Muscle of back (tissue), 11 donors: Measurements from ENCODE around the gene SBK2. TPM values are rescaled to one million over a fixed set of nuclear protein-coding genes. Genes with fewer than 3 reads are reported as not detected.
"Not testable (repeated sequence)": the region's sequence is repeated elsewhere in the genome, so short reads cannot be mapped to it uniquely, and the experiment has no call there.

Experiments used
- DNase-seq, 3 donors: peaks; one replicate each; pipeline versions ENCODE4 v3.0.0 to v3.0.0-alpha.2; 2013
- polyA plus RNA-seq, 10 donors: library from polyadenylated mRNA; unstranded; fragments of 120-200 nt; gene quantifications; one replicate each; pipeline ENCODE4 v1.2.1, GENCODE V29; 2013; ENCODE audit not compliant: insufficient read length in 10 of 10

SBK2 gene
- polyA plus RNA-seq, 10 donors, result 0.90 to 6.8 (median 3.3) TPM

- no peak for DNase-seq
Observed at GRCh38 chr19:55502197-55502952, 34.6 kb downstream of the SBK2 start.

GRCh38 chr19:55500368-55500952, 36.5 kb downstream of the SBK2 start:
- DNase-seq, result no peak

GRCh38 chr19:55498246-55498840, 38.6 kb downstream of the SBK2 start:
- DNase-seq, result no peak

- DNase-seq, result no peak
Observed at GRCh38 chr19:55497763-55498162, 39.2 kb downstream of the SBK2 start.

- DNase-seq, result not testable (repeated sequence)
Observed at GRCh38 chr19:55496820-55497219, 40.1 kb downstream of the SBK2 start.

GRCh38 chr19:55495646-55496349, 41.1 kb downstream of the SBK2 start:
- no peak for DNase-seq

GRCh38 chr19:55494172-55494761, 42.7 kb downstream of the SBK2 start:
- peak in 1 of 3 donors; percentile 81 for DNase-seq

- no peak for DNase-seq
Observed at GRCh38 chr19:55493645-55494171, 43.2 kb downstream of the SBK2 start.

DNA sequence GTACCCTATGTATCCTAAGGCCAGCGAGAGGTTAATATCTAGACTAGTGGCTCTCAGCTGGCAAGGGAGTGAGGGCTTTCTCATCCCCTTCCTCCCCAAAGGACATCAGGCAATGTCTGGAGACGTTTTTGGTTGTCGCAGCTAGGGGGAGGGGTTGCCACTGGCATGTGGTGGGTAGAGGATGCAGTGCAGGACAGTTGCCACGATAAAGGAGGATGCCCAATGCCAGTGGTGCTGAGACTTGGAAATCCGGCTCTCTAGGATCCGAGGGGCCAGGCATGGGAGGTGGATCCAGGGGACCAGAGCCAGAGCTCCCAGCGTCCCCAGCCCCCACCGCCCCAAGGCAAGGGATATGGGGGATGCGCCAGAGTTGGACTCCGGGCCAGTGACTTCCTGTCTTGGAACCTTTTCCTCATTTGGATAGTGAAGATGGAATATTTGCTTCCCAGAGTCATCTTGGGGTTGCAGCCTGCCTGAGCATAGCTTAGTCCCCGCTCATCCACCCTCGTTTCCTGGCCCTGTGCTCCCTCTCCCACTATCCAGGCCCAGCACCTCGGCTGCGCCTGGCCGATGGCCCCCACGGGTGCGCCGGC, 43.8 kb downstream of the SBK2 start:
- DNase-seq, result peak in 2 of 3 donors; percentile 85 to 88

- DNase-seq, result no peak
Observed at GRCh38 chr19:55492362-55492944, 44.5 kb downstream of the SBK2 start.

DNA sequence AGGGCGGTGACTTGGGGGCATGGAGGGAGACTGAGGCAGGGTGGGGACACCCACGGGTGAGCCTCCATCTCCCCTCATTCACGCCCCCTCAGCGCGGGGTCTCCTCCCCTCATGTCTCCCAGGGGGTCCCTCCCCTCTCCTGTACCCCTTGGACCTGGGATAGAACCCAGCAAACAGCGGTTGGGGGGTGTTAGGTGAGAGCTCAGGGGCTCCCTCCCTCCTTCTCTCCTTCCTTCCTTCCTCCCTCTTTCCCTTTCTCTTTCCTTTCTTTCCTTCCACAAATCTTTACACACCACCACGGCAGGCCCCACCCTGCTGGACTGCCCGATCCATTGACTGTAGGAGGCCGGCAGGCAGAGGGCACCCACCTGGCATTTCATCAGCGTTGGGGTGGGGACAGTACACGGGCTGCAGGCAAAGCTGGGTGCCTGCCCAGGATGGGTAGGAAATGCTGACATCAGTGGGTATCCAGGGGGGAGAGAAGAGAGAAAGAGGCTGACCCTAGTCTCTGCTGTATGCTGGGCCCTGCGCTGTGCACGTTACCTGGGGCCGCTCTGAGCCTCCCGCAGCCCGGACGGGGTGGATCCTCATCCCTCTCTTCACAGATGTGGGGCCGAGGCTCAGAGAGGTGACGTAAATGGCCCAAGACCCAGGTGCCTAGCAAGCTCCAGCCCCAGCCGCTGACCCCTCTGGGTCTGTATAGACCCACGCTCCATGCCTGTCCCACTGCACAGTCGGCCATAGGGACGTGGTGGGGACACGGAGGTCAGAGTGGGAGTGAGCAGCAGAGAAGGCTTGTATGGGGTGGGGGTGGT, 45.2 kb downstream of the SBK2 start:
- DNase-seq, result peak in 1 of 3 donors; percentile 47

GRCh38 chr19:55490478-55491432, 46.2 kb downstream of the SBK2 start:
- peak in 1 of 3 donors; percentile 63 for DNase-seq

DNA sequence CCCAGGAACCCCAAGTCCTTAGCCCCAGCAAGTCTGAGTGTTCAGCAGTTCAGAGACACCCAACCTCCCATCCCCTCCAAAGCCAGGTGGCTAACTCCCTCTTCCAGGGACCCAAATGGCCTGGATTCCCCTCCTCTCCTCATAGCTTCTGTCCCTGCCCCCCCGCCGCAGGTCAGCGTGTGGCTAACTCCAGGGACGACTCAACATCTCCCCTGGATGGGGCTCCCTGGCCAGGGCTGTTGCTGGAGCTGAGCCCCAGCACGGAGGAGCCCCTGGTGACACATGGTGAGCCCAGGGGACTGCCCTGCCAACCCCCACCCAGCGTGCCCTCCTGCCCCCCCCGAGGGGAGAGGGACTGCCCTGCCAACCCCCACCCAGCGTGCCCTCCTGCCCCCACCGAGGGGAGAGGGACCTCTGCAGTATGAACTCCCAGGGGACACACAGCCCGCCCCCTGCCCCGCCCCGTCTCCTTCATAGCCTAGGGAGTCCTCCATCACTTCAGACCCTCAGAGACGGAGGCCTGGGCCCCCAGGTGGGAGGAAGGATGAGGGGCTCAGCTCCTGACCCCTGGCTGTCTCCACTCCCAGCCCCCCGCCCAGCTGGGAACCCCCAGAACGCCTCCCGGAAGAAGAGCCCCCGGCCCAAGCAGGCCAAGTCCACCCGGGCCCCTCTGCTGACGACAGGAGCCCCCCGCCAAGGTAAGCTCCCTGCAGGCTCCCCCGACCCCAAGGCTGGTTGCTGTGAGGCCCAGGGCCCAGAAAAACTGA, 47.0 kb downstream of the SBK2 start:
- DNase-seq, result no peak

- DNase-seq, result peak in 1 of 3 donors; percentile 61
Observed at GRCh38 chr19:55488986-55489710, 47.8 kb downstream of the SBK2 start.

- peak in 1 of 3 donors; percentile 86 for DNase-seq
Observed at GRCh38 chr19:55487924-55488687, 48.8 kb downstream of the SBK2 start, which contains the start of gene SSC5D. Gene SSC5D, plus strand, starts transcription at chr19:55488436. Its CDS starts 154 bp downstream, at chr19:55488590.
